ENCODE measurements around the gene CFAP206.

DNA sequence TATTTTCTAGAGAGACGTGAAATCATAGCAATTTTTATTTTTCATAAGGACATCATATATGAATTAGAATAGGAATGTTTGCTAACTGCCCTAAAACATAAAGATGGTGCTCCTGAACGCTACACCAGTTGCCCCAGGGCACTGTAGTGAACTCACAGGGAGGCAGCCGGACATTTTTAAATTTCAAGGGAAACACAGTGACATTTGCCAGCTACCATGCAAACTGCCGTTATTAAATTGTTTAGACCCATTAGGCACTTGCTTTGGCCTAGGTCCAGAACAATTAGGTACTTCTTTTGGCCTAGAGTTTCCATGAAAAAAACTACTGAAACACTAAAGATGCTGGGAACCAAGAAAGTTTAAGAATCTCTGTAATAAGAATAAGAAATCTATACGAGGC lies 24.9 kb upstream of the CFAP206 start:
- TF ChIP-seq, protein P1, sequence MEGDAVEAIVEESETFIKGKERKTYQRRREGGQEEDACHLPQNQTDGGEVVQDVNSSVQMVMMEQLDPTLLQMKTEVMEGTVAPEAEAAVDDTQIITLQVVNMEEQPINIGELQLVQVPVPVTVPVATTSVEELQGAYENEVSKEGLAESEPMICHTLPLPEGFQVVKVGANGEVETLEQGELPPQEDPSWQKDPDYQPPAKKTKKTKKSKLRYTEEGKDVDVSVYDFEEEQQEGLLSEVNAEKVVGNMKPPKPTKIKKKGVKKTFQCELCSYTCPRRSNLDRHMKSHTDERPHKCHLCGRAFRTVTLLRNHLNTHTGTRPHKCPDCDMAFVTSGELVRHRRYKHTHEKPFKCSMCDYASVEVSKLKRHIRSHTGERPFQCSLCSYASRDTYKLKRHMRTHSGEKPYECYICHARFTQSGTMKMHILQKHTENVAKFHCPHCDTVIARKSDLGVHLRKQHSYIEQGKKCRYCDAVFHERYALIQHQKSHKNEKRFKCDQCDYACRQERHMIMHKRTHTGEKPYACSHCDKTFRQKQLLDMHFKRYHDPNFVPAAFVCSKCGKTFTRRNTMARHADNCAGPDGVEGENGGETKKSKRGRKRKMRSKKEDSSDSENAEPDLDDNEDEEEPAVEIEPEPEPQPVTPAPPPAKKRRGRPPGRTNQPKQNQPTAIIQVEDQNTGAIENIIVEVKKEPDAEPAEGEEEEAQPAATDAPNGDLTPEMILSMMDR (IDR thresholded peaks at IDR 0.05) = no peak
- TF ChIP-seq POLR2AphosphoS5 (IDR thresholded peaks at IDR 0.05) = no peak
